Activated CD4-positive, alpha-beta T cell treated with anti-CD3 and anti-CD28 coated beads, Interleukin-2, amount 50 U/mL, for 4 hours (primary cell): Measurements from ENCODE around the gene FLRT3.

Experiments
- DNase-seq, 2 experiments: peaks; one replicate each; pipeline ENCODE4 v3.0.0-alpha.2; 2020

The FLRT3 gene

GRCh38 chr20:14313341-14314020 lies 23.9 kb downstream of the FLRT3 start:
- DNase-seq: no peak

- no peak for DNase-seq
Measured at GRCh38 chr20:14312001-14312400, 25.4 kb downstream of the FLRT3 start.

GRCh38 chr20:14310977-14311627 lies 26.3 kb downstream of the FLRT3 start:
- DNase-seq: no peak

GRCh38 chr20:14307956-14308355 lies 29.5 kb downstream of the FLRT3 start:
- DNase-seq: no peak

- no peak for DNase-seq
Measured at GRCh38 chr20:14304472-14304871, 32.9 kb downstream of the FLRT3 start.

- no peak for DNase-seq
Measured at GRCh38 chr20:14303651-14304050, 33.8 kb downstream of the FLRT3 start.

GRCh38 chr20:14303106-14303505 lies 34.3 kb downstream of the FLRT3 start:
- DNase-seq: no peak

- no peak for DNase-seq
Measured at GRCh38 chr20:14299831-14300230, 37.6 kb downstream of the FLRT3 start.

- DNase-seq: no peak
Measured at GRCh38 chr20:14295770-14296309, 41.6 kb downstream of the FLRT3 start.

GRCh38 chr20:14295238-14295637 lies 42.2 kb downstream of the FLRT3 start:
- DNase-seq: no peak

- no peak for DNase-seq
Measured at GRCh38 chr20:14291502-14291901, 45.9 kb downstream of the FLRT3 start.

- DNase-seq: no peak
Measured at GRCh38 chr20:14288341-14289330, 48.8 kb downstream of the FLRT3 start.

- DNase-seq: no peak
Measured at GRCh38 chr20:14284443-14284842, 53.0 kb downstream of the FLRT3 start.

GRCh38 chr20:14282140-14282539 lies 55.3 kb downstream of the FLRT3 start:
- DNase-seq: no peak
